OCI-LY7 (cell line): ENCODE measurements around the gene KIT.

Experiments
- EZH2phosphoT487 ChIP-seq: fragments of 200-600 bp; sonication (generic); IDR thresholded peaks from 2 replicates; pipeline ENCODE4 v1.6.1; 2018; ENCODE audit warnings: low read depth, borderline replicate concordance, mild to moderate bottlenecking, mixed run types, antibody characterized with exemption, low read length, moderate library complexity, mixed read lengths
- TF ChIP-seq, protein P1 (sequence below): fragments of 200-600 bp; sonication (generic); conservative IDR thresholded peaks from 2 replicates; pipeline ENCODE4 v1.5.1; 2014; ENCODE audit warnings: mild to moderate bottlenecking, antibody characterized with exemption, low read length, moderate library complexity, mixed read lengths

DNA sequence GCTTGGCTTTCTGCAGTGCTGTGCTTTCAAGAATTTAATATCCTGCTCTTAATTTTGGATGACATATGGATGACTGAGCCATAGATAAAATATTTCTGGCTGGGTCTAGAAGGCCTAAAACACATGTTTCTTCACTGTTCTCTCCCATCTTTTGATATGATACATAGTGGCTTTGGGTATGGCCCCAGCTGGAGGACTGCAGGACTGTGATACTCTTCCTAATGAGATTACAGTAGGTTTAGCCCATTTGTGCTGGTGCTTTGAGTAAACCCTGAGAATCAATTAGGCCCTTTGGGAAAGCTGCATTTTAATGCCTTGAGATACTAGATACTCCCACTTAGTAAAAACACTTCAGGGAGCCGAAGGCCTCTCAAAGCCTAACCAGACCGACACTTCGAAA is 38.0 kb downstream of the KIT start:
- TF ChIP-seq, protein P1, sequence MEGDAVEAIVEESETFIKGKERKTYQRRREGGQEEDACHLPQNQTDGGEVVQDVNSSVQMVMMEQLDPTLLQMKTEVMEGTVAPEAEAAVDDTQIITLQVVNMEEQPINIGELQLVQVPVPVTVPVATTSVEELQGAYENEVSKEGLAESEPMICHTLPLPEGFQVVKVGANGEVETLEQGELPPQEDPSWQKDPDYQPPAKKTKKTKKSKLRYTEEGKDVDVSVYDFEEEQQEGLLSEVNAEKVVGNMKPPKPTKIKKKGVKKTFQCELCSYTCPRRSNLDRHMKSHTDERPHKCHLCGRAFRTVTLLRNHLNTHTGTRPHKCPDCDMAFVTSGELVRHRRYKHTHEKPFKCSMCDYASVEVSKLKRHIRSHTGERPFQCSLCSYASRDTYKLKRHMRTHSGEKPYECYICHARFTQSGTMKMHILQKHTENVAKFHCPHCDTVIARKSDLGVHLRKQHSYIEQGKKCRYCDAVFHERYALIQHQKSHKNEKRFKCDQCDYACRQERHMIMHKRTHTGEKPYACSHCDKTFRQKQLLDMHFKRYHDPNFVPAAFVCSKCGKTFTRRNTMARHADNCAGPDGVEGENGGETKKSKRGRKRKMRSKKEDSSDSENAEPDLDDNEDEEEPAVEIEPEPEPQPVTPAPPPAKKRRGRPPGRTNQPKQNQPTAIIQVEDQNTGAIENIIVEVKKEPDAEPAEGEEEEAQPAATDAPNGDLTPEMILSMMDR: no peak
- TF ChIP-seq EZH2phosphoT487: no peak
